ENCODE results near the gene C1orf232. TPM values are rescaled to one million over a fixed set of nuclear protein-coding genes. Genes with fewer than 3 reads are reported as not detected.

The C1orf232 gene
- total RNA-seq, 1 experiment from 2014 or later, result not detected

GRCh38 chr1:26145960-26146294, 22.8 kb downstream of the C1orf232 start:
- Mint-ChIP-seq H3K4me1 (no peaks in the 10 kb centered on the region), H3K27ac (no peak overlapping the region), H3K36me3 (ENCODE audit: insufficient read depth in 1 of 3, low read depth in 3 of 3) (no peaks in the 10 kb centered on the region), H3K9me3 (no peaks in the 10 kb centered on the region), H3K27me3 (ENCODE audit: low read depth) (peaks cover 79% of the 10 kb centered on the region), H3K4me3 (no peak overlapping the region)
- Histone ChIP-seq H3K14ac (ENCODE audit: insufficient read depth, low read length) (no peak overlapping the region; the same call in 1 of the 2 replicates), H3K4me1 (ENCODE audit: insufficient read depth, low read length) (0 out of 2 replicates have a peak, but pooled peaks cover 2% of the 10 kb centered on the region), H2BK12ac (ENCODE audit: insufficient read length, low read depth, low read length) (no peak overlapping the region), H2AK5ac (ENCODE audit: insufficient read length, low read length) (no peak overlapping the region), H2BK5ac (ENCODE audit: insufficient read length, low read length) (no peak overlapping the region), H3K9ac (ENCODE audit: extremely low read depth, insufficient read length, low read length) (no peak overlapping the region), H2BK15ac (ENCODE audit: low read depth, low read length) (no peak overlapping the region), H4K91ac (ENCODE audit: insufficient read length, low read depth, low read length) (no peak overlapping the region), H3K23ac (ENCODE audit: insufficient read length, low read depth, low read length) (no peak overlapping the region), H3K27me3 (ENCODE audit: insufficient read depth, low read length) (peaks cover 1% of the 10 kb centered on the region; the same call in 1 of the 2 replicates), H2AFZ (ENCODE audit: low read length) (no peak overlapping the region), H4K5ac (ENCODE audit: insufficient read length, low read depth, low read length) (no peak overlapping the region), H3K23me2 (ENCODE audit: insufficient read length, low read depth, low read length, poor library complexity, severe bottlenecking) (no peaks in the 10 kb centered on the region), H4K20me1 (ENCODE audit: control insufficient read depth, insufficient read depth, insufficient read length) (no peaks in the 10 kb centered on the region), H3K79me1 (ENCODE audit: insufficient read depth, low read depth, low read length, poor library complexity, severe bottlenecking) (no peaks in the 10 kb centered on the region), H3K18ac (ENCODE audit: insufficient read length, low read depth, low read length) (no peak overlapping the region), H3K4me2 (ENCODE audit: insufficient read depth, insufficient read length, low read length) (no peak overlapping the region), H3K56ac (ENCODE audit: insufficient read length, low read depth, low read length) (no peak overlapping the region), H2BK120ac (ENCODE audit: low read depth, low read length, poor library complexity, severe bottlenecking) (no peak overlapping the region), H3T11ph (ENCODE audit: low read length) (no peak overlapping the region), H3K79me2 (ENCODE audit: insufficient read depth, low read length) (no peaks in the 10 kb centered on the region), H3K27ac (ENCODE audit: insufficient read length, low read depth, low read length) (no peak overlapping the region), H3K4ac (ENCODE audit: low read depth, low read length) (no peak overlapping the region), H3K9me3 (ENCODE audit: control insufficient read depth, low read depth, low read length) (no peaks in the 10 kb centered on the region), H4K8ac (replicated peaks; ENCODE audit: insufficient read length, low read depth, low read length) (no peak overlapping the region), H2BK20ac (ENCODE audit: low read depth, low read length, poor library complexity, severe bottlenecking) (no peak overlapping the region)
- no peak for DNase-seq
- WGBS (ENCODE audit: extremely low coverage, insufficient read length, low lambda C conversion rate), result no CpG with 5 or more reads among the region's 6 CpGs
- TF ChIP-seq, protein P1, sequence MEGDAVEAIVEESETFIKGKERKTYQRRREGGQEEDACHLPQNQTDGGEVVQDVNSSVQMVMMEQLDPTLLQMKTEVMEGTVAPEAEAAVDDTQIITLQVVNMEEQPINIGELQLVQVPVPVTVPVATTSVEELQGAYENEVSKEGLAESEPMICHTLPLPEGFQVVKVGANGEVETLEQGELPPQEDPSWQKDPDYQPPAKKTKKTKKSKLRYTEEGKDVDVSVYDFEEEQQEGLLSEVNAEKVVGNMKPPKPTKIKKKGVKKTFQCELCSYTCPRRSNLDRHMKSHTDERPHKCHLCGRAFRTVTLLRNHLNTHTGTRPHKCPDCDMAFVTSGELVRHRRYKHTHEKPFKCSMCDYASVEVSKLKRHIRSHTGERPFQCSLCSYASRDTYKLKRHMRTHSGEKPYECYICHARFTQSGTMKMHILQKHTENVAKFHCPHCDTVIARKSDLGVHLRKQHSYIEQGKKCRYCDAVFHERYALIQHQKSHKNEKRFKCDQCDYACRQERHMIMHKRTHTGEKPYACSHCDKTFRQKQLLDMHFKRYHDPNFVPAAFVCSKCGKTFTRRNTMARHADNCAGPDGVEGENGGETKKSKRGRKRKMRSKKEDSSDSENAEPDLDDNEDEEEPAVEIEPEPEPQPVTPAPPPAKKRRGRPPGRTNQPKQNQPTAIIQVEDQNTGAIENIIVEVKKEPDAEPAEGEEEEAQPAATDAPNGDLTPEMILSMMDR (conservative IDR thresholded peaks at IDR 0.05), result no peak

Data from H9 (cell line).